Measurements from ENCODE around the gene ADIG.

- TF ChIP-seq CTCF (conservative IDR thresholded peaks at IDR 0.05) (no peak), ZFX (IDR thresholded peaks at IDR 0.05) (no peak)
Measured at GRCh38 chr20:38589351-38589750, 8.4 kb downstream of the ADIG start.

All from C4-2B (cell line).